Measurements from ENCODE around the gene ATP8A2.

- TF ChIP-seq CTCF (IDR thresholded peaks at IDR 0.05 in 4 of 5, conservative IDR thresholded peaks at IDR 0.05 in 1 of 5) (no peak), POLR2A (IDR thresholded peaks at IDR 0.05) (no peak)
Observed at GRCh38 chr13:25529425-25529824, 157.7 kb downstream of the ATP8A2 start.
